Measurements from ENCODE around the gene ZDHHC8.
A peak's percentile ranks its signal among the peaks of the same experiment; 100 is the strongest.

The ZDHHC8 gene

DNA sequence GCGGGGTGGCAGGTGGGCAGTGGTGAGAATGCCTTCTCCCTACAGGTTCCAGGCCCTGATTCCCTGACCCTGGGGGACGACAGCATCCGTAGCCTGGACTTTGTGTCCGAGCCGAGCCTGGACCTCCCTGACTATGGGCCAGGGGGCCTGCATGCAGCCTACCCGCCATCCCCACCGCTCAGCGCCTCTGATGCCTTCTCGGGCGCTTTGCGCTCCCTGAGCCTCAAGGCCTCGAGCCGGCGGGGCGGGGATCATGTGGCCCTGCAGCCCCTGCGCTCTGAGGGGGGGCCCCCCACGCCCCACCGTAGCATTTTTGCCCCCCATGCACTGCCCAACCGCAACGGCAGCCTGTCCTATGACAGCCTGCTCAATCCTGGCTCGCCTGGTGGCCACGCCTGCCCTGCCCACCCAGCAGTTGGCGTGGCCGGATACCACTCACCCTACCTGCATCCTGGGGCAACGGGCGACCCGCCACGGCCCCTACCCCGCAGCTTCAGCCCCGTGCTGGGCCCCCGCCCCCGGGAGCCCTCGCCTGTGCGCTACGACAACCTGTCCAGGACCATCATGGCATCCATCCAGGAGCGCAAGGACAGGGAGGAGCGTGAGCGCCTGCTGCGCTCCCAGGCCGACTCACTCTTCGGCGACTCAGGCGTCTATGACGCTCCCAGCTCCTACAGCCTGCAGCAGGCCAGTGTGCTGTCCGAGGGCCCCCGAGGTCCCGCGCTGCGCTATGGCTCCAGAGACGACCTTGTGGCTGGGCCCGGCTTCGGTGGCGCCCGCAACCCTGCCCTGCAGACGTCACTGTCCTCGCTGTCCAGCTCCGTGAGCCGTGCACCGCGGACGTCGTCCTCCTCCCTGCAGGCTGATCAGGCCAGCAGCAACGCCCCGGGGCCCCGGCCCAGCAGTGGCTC is 11.4 kb downstream of the ZDHHC8 start:
- DNase-seq (ENCODE audit: low read depth in 2 of 2) = no peak

DNA sequence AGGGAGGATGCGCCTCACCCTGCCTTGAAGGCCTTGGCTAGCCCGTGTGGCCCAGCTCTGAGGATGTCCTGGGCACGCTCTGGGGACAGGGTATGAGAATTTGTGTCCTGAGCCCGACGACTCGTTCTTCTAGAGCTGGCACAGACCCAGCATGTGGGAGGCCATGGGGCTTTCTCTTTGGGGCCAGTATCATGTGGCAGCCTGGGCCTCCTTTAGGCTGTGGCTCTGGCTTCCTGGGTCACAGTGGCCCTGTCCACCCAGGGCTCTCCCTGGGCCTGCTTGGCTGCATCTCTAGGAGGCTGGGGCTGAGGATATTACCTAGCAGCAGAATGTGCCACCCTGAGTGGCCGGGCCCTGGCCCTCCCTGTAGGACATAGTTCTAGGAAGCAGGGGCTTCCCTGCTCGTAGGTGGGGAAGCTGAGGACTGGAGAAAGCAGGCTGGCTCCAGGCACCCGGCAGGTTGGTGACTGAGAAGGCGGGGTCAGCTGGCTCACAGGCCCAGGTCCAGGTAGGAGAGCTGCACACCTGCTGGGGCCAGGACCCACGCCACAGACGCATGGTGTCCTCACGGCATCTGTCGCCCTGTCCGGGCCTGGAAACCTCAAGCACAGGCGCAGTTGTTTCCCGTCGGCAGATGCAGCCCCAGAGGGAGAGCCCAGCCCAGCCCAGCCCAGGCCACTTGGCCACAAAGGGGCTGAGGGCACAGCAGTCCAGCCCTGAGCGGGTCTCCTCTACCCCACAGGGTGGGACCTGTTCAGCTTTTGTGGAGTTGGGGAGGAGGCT is 12.5 kb downstream of the ZDHHC8 start:
- no peak for DNase-seq (ENCODE audit: low read depth in 2 of 2)

DNA sequence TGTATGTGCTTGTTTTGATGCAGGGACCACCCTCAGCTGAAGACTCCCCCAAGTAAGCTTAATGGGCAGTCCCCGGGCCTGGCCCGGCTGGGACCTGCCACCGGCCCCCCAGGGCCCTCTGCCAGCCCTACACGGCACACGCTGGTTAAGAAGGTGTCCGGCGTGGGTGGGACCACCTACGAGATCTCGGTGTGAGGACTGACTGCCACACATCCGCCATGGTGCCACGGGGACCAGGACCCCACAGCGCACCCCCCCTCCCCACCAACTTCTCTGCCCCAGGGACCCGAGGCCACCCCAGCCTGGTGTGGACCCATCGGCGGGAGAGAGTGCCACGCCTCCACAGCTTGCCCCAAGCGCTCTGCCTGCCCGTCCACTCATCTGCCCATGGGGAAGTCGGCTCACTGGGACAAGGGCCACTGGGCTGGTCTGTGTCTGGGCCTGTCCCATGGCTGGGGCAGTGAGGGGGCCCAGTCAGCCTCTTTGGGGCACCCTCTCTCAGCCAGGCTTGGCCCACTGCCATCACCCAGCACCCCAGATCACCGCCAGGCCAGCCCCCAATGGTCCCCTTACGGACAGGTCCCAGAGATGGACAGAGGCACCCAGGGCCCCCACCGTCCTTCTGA is 13.7 kb downstream of the ZDHHC8 start:
- no peak for DNase-seq (ENCODE audit: low read depth in 2 of 2)

DNA sequence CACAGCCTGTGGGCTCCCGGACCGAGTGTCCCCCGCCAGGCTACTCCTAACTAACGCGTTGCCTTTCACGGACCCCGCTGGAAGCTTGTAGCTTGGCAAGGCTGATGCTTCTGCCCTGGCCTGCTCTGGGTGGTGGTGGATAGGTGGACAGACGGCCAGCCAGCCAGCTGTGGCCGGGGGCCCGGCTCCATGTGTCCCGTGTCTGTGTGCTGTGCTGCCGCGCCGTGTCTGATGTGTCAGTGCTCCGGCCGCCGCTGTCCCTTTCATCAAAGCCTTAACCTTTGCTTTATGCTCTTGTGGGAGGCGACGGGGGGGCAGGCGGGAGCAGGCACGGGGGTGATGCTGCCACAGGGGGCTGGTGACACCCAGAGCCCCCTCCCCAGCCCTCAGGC is 14.2 kb downstream of the ZDHHC8 start:
- DNase-seq (ENCODE audit: low read depth in 2 of 2) = no peak

DNA sequence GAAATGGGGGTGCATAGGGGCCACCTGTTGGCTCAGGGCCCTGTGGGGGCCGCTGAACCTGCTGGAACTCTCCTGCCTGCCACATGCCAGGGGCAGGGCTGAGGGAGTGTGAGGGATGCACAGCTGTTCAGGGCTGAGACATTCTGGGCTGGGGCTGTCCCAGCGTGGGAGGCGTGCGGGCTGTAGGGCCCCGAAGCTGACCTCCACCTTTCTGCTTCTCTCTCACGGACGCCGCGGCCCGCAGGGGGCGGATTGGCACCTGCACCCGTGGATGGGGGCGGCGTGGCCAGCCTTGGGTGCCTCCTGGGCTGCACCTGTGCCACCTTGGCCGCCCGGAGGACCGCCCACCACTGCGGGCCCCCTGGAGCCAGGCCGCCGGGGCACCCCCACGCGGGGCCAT is 15.2 kb downstream of the ZDHHC8 start:
- no peak for DNase-seq (ENCODE audit: low read depth in 2 of 2)

DNA sequence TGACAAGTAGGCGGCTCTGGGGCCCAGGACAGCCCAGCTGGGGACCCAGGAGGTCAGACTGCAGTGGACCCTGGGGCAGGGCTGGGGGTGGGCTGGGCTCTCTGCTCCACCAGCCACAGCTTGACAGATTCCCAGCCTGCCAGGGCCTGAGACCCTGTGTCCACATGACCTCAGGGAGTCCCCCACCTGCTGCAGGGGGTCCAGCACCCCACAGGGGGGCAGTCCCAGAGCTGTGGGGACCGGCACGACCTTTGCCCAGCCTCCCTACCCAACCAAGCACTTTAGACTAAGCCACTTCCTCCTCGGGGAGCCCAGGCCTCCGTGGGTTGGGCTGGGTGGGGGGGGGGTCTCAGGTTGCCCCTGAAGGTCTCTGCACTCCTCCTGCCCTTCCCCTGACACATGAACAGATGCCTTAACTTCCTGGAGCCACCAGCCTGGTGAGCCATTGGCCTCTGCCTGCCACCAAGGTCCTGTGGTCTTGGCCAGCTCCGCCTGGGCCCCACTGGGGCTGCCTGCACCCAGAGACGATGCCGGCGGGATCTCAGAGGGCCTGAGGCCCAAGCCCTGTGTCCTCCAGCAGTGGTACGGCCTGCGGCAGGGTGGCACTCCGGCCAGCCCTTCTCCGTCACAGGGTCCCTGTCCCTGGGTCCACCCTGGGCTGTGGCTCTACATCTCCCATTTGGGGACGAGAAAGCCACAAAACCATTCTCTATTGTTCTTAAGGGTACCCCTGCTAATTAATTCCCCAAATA is 15.8 kb downstream of the ZDHHC8 start:
- no peak for DNase-seq (ENCODE audit: low read depth in 2 of 2)

GRCh38 chr22:20148414-20148813 is 16.8 kb downstream of the ZDHHC8 start:
- no peak for DNase-seq (ENCODE audit: low read depth in 2 of 2)

DNA sequence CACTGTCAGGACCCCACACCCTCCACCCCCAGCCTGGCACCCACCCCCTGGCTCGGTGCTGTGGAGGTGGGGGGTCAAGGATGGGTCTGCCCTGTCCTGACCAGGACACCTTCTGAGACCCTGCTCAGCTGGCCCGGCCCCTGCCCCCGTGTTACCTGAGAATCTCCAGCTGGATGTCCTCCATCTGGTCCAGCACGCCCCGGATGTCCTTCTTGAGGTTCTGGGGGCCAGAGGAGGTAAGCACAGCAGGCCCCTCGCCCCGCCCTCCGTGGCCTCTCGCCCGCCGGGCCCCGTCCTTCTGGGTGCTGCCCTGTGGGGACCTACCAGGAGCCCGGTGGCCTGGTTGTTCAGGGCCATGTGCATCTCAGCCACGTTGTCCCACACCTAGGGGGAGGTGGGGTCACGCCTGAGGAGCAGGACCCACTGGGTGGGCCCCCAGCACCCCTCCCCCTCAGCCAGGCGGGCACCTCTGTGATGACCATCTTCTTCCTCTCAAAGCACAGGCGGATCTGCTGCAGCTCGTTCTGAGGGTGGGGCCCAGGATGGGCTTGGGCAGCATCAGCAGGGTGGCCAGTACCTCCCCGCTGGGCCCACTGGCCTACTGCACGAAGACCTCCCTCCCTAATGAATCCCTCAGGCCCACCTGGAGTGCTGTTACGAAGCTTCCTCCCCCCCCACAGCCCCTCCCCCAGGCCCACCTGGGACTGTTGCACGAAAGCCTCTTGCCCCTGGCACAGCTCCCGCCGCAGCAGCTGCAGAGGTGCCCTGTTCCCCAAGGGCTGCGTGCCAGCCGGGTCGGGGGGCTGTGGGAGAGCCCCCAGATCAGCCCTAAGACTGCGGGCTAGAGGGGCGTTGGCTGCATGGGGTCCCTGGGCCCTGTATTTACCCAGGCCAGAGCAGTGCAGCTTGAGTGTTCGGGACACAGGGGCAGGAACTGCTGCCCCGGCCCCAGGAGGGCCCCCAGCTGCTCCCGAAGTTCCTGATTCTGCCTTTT is 17.9 kb downstream of the ZDHHC8 start:
- DNase-seq (ENCODE audit: low read depth in 2 of 2) = no peak

- DNase-seq (ENCODE audit: low read depth in 2 of 2) = no peak
These were observed 19.0 kb downstream of the ZDHHC8 start, which contains the start of gene CCDC188 for GRCh38 chr22:20150381-20151275. CCDC188 (minus strand) TSS chr22:20151055; CDS start chr22:20150986, 69 bp downstream.

GRCh38 chr22:20151276-20151588 is 19.6 kb downstream of the ZDHHC8 start:
- DNase-seq (ENCODE audit: low read depth in 2 of 2) = no peak

DNA sequence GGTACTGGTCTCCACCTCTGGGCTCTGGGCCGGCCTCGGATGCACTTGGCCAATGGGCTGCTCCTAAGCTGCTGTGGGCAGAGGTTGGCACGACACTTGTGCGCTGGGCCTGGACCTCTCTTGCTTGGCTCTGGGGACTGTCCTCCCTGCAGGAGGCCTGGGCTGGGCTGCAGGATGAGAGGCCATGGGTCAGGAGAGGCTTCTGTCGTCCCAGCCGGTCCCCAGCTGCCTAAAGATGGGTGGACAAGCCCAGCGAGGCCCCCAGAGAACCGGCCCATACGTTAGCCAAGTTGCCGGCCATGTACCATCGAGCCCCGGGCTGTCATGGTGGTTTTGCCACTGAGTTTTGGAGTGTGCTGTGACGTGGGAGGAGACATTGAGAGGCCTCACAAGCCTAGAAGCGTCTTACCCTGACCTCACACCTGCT is 20.9 kb downstream of the ZDHHC8 start:
- no peak for DNase-seq (ENCODE audit: low read depth in 2 of 2)

DNA sequence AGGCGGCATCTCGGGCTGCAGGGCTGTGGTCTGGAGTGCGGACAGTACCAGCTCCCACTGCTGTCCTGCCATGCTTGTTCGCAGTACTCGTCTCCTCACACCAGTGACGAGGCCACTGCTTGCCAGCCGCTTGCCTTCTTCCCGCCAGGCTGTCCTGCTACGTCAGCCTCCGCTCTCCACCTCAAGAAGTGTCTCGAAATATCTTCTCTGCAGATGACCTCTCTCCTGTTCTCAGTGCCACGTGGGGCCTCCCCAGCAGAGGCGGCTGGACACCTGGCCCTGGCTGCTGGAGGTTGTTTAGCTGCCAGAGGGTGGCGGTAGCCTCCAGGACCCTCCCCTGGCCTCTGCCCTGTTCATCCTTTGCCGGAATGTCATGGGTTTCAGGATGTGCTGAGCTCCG is 22.3 kb downstream of the ZDHHC8 start:
- no peak for DNase-seq (ENCODE audit: low read depth in 2 of 2)

GRCh38 chr22:20154602-20155187 is 23.1 kb downstream of the ZDHHC8 start:
- DNase-seq (ENCODE audit: low read depth in 2 of 2) = no peak

- DNase-seq (ENCODE audit: low read depth in 2 of 2) = no peak
These were observed 23.9 kb downstream of the ZDHHC8 start for GRCh38 chr22:20155330-20156041.

GRCh38 chr22:20156042-20156389 is 24.4 kb downstream of the ZDHHC8 start:
- DNase-seq (ENCODE audit: low read depth in 2 of 2) = no peak

GRCh38 chr22:20156611-20157429 is 25.2 kb downstream of the ZDHHC8 start:
- peak; percentile 80 to 81 for DNase-seq (ENCODE audit: low read depth in 2 of 2)

DNA sequence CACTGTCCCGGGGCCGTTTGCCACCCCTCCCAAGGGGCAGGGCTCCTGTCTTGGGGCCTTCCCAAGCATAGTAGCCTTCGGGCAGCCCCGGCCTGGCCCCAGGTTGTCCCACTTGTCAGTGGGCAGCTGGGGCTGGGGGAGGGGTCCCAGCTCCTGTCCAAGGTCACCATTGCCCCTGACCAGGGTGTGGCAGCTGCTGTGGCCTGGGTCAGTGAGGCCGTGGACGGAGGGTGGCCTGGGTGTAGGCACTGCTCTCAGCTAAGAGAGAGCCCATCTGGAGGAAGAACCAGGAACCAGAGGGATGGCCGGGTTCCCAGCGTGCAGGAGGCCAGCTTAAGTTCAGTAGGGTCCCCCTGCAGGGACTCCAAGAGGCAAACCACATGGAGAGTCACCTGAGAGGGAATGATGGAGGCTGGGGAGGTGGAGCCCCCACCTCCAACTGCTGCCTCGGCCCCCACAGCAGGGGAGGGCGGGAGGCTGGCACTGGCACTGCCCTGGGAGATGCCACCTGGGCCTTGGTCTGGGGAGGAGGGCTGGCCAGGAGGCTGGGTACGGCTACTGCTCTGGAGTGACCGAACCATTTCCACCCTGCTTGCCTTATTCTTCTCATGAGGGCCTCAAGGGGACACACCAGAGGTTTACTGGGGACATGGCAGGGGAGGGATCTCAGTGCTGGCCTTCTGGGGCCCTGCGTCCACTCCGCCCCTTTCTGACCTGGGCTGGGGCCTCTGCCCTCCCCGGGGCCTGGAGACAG is 26.0 kb downstream of the ZDHHC8 start:
- DNase-seq (ENCODE audit: low read depth in 2 of 2) = no peak
